Vagina (tissue), 2 donors: Measurements from ENCODE around the gene TTLL11. TPM values are rescaled to one million over a fixed set of nuclear protein-coding genes. Genes with fewer than 3 reads are reported as not detected.

Experiments used
- DNase-seq, 2 donors: peaks; one replicate each; pipeline ENCODE4 v3.0.0-alpha.2; 2017; ENCODE audit errors: extremely low spot score in 2 of 2
- H3K27ac ChIP-seq: fragments of 200-600 bp; sonication (generic); one replicate; pipeline ENCODE4 v1.5.1; 2019
- H3K27me3 ChIP-seq: fragments of 200-600 bp; sonication (generic); one replicate; pipeline ENCODE4 v1.5.1; 2019
- H3K36me3 ChIP-seq, 2 donors: fragments of 200-600 bp; sonication (generic); one replicate each; pipeline ENCODE4 v1.5.1; 2017 to 2019
- H3K4me1 ChIP-seq: fragments of 200-600 bp; sonication (generic); one replicate; pipeline ENCODE4 v1.5.1; 2019
- H3K4me3 ChIP-seq, 2 donors: fragments of 200-600 bp; sonication (generic); 1 replicate in 1 of 2; 2 replicates in 1 of 2; pipeline ENCODE4 v1.5.1; 2016 to 2019
- H3K9me3 ChIP-seq: fragments of 200-600 bp; sonication (generic); one replicate; pipeline ENCODE4 v1.5.1; 2019
- CTCF ChIP-seq, 3 experiments: fragments of 450-650 bp in 2 of 3; fragments of 200-600 bp in 1 of 3; sonication (generic) in 1 of 3; IDR thresholded peaks; one replicate each; pipeline ENCODE4 v1.5.1; 2017 to 2019; ENCODE audit warnings: antibody characterized with exemption in 3 of 3, mild to moderate bottlenecking in 2 of 3, moderate library complexity in 2 of 3
- POLR2A ChIP-seq, 2 donors: fragments of 450-650 bp; IDR thresholded peaks; one replicate each; pipeline ENCODE4 v1.6.1; 2017; ENCODE audit warnings: antibody characterized with exemption in 2 of 2, mild to moderate bottlenecking in 2 of 2, moderate library complexity in 2 of 2
- POLR2AphosphoS5 ChIP-seq, 2 donors: sonication (generic); formaldehyde crosslinking; IDR thresholded peaks; one replicate each; pipeline ENCODE4 v1.9.0; 2017; ENCODE audit warnings: antibody characterized with exemption in 2 of 2, mild to moderate bottlenecking in 2 of 2, low read depth in 1 of 2; ENCODE audit not compliant: insufficient read depth in 1 of 2
- intact Hi-C: fragments of 100-400 bp; cut with DNase I; formaldehyde crosslinking; loops from one replicate; pipeline ENCODE4 v1.15.1; 2023
- total RNA-seq: library from RNA; depleted of rRNA; stranded (reverse); fragments of >200 nt; gene quantifications from one replicate; pipeline ENCODE4 v1.2.3, GENCODE V29; 2016

TTLL11 gene
- total RNA-seq, 1 donor from 2014 or later = 11.0 TPM

- H3K9me3 ChIP-seq = no peaks in the 10 kb centered on the region
- TF ChIP-seq POLR2AphosphoS5 (IDR thresholded peaks at IDR 0.05; ENCODE audit: insufficient read depth in 1 of 2, low read depth in 1 of 2) (no peak), CTCF (IDR thresholded peaks at IDR 0.05) (no peak), POLR2A (IDR thresholded peaks at IDR 0.05) (no peak)
Measured at GRCh38 chr9:121871431-121872025, 221.6 kb downstream of the TTLL11 start.

GRCh38 chr9:121870271-121870670, 222.8 kb downstream of the TTLL11 start:
- peak in 1 of 2 donors; percentile 55 for DNase-seq
- H3K36me3 ChIP-seq = no peaks in the 10 kb centered on the region
- no peaks in the 10 kb centered on the region for H3K27me3 ChIP-seq
- no peaks in the 10 kb centered on the region for H3K9me3 ChIP-seq
- no peak overlapping the region for H3K27ac ChIP-seq
- TF ChIP-seq POLR2AphosphoS5 (IDR thresholded peaks at IDR 0.05; ENCODE audit: insufficient read depth in 1 of 2, low read depth in 1 of 2) (no peak), POLR2A (IDR thresholded peaks at IDR 0.05) (no peak), CTCF (IDR thresholded peaks at IDR 0.05) (no peak)
- no peak overlapping the region for H3K4me3 ChIP-seq
- H3K4me1 ChIP-seq = no peaks in the 10 kb centered on the region
- intact Hi-C loops = no loop called here

More at GRCh38 chr9:121871431-121872025, 221.6 kb downstream of the TTLL11 start:
- Histone ChIP-seq H3K27me3 (no peaks in the 10 kb centered on the region), H3K4me1 (no peaks in the 10 kb centered on the region), H3K4me3 (no peak overlapping the region), H3K27ac (no peak overlapping the region), H3K36me3 (no peaks in the 10 kb centered on the region)
- intact Hi-C loops = no loop called here
- no peak for DNase-seq

- Histone ChIP-seq H3K36me3 (no peaks in the 10 kb centered on the region), H3K9me3 (no peaks in the 10 kb centered on the region), H3K27me3 (no peaks in the 10 kb centered on the region), H3K4me1 (no peaks in the 10 kb centered on the region), H3K27ac (no peak overlapping the region), H3K4me3 (no peak overlapping the region)
- no peak for DNase-seq
- TF ChIP-seq CTCF (IDR thresholded peaks at IDR 0.05) (no peak), POLR2AphosphoS5 (IDR thresholded peaks at IDR 0.05; ENCODE audit: insufficient read depth in 1 of 2, low read depth in 1 of 2) (no peak), POLR2A (IDR thresholded peaks at IDR 0.05) (no peak)
- intact Hi-C loops = no loop called here
Measured at GRCh38 chr9:121868626-121869025, 224.5 kb downstream of the TTLL11 start.

- no peaks in the 10 kb centered on the region for H3K36me3 ChIP-seq
- no peaks in the 10 kb centered on the region for H3K9me3 ChIP-seq
- H3K4me3 ChIP-seq = no peak overlapping the region
- H3K4me1 ChIP-seq = peaks cover under 1% of the 10 kb centered on the region
- H3K27ac ChIP-seq = no peak overlapping the region
- intact Hi-C loops = no loop called here
- no peaks in the 10 kb centered on the region for H3K27me3 ChIP-seq
- DNase-seq = no peak
- TF ChIP-seq POLR2AphosphoS5 (IDR thresholded peaks at IDR 0.05; ENCODE audit: insufficient read depth in 1 of 2, low read depth in 1 of 2) (no peak), CTCF (IDR thresholded peaks at IDR 0.05) (no peak), POLR2A (IDR thresholded peaks at IDR 0.05) (no peak)
Measured at GRCh38 chr9:121866927-121867326, 226.2 kb downstream of the TTLL11 start.

GRCh38 chr9:121865884-121866283, 227.2 kb downstream of the TTLL11 start:
- Histone ChIP-seq H3K4me3 (no peak overlapping the region), H3K27ac (no peak overlapping the region), H3K9me3 (no peaks in the 10 kb centered on the region), H3K4me1 (peaks cover 11% of the 10 kb centered on the region), H3K36me3 (no peaks in the 10 kb centered on the region), H3K27me3 (no peaks in the 10 kb centered on the region)
- DNase-seq = peak; percentile 3 to 7
- TF ChIP-seq CTCF (IDR thresholded peaks at IDR 0.05) (no peak), POLR2A (IDR thresholded peaks at IDR 0.05) (no peak), POLR2AphosphoS5 (IDR thresholded peaks at IDR 0.05; ENCODE audit: insufficient read depth in 1 of 2, low read depth in 1 of 2) (no peak)
- intact Hi-C loops = no loop called here
